HG02642 (cell line): ENCODE data around the gene PLA2G4B.

Experiments
- ATAC-seq: cut with Tn5 transposase; IDR thresholded peaks from one replicate; pipeline ENCODE4 v1.9.1; 2021; ENCODE audit warnings: mild to moderate bottlenecking; ENCODE audit not compliant: unreplicated experiment, poor library complexity

PLA2G4B gene

DNA sequence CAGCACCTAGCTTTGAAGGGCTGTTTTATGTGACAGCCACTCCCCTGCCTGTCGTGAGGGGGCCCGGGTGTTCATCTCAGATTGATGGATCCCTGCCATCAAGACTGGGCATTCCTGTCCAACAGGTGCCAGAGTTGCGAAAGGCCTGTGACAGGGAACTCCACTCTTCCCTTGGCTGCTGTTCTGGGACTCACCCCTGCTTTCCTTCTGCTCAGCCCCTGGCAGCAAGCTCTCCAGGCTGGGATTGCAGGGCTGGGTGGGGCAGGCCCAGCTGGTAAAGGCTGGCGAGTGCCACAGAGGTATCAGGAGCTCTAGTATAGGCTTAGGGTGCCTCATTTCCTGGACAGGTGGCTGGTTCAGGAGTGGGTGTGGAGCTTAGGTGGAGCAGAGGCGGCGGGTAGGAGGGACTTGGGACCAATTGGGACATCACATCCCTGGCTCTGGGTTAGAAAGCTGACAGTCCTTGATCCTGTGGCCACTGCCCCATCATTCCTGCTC, at the start of gene PLA2G4B:
PLA2G4B (plus strand) TSS at position 448 of the 498 bp plus-strand sequence. CDS start 67 bp downstream, outside the sequence.
- ATAC-seq: no peak

- ATAC-seq: no peak
These were observed 49.4 kb upstream of the PLA2G4B start for GRCh38 chr15:41789236-41789635.

DNA sequence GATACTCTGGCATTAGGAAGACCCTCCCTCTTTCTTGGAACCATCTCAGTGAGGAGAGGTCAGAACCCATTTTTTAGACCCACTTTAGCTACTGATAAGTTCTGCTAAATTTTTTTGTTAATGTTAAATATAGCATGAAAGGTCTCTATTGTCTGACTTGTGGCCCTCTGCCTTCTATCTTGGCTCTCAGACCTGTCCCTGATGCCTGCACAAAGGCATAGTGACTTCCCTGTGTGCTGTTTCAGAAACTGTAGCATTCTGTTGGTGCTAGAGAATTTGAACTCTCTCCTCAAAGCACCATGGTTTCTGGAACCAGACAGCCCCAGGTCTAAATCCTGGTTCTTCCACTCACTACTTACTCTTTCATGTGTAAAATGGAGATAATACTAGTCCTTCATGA, 49.0 kb upstream of the PLA2G4B start:
- ATAC-seq: no peak

GRCh38 chr15:41790169-41790568, 48.5 kb upstream of the PLA2G4B start:
- ATAC-seq: no peak

DNA sequence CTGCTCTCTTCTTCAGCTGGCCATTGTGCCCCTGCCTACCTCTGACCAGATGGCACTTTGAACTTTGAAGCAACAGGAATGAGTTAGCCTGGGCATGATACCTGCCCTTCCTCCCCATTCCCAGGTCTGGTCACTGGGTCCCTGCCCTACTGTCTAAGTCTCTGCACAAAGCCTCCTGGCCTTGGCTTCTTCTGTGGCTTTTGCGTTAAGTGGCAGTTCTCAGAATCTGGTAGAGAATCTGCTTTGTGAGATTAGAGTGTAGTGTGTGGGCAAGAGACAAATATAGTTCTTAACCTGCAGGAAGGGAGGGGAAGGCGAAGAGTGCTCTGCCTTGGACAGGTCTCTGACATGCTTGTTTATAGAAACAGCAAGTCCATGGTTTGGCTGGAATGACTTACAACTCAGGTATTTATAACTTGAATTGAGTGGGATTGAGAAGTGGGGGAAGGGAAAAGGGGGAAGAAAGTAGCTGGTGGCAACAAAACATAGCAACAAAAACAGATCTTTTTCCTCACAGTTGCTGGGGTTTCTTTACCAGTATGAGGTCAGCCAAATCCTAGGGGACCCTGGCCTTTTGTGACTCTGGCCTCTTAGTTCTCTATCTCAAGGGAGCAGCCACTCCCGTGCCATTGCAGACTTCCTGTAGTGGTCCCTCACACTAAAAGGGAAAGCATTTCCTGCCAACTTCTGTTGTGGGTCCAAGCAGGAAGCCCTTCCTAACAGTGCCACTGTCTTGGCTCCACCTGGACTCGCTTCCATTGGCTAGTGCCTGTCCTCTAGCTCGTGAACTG, 47.7 kb upstream of the PLA2G4B start:
- no peak for ATAC-seq

DNA sequence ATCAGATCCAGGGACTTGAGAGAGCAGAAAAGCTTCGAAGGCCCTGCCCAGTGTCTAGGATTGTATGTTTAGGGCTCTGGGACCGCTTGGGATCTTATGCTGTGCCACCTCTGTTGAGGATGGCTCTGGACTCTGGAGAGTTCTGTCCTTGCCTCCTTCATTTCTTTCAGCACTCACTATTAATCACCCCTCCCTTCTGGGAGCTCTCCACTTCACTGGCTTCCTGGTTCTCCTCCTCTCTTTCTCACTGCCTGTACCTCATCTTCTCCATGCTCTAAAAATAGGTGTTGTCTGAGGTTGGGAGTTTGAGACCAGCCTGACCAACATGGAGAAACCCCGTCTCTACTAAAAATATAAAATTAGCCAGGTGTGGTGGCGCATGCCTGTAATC, 47.1 kb upstream of the PLA2G4B start:
- ATAC-seq: no peak

DNA sequence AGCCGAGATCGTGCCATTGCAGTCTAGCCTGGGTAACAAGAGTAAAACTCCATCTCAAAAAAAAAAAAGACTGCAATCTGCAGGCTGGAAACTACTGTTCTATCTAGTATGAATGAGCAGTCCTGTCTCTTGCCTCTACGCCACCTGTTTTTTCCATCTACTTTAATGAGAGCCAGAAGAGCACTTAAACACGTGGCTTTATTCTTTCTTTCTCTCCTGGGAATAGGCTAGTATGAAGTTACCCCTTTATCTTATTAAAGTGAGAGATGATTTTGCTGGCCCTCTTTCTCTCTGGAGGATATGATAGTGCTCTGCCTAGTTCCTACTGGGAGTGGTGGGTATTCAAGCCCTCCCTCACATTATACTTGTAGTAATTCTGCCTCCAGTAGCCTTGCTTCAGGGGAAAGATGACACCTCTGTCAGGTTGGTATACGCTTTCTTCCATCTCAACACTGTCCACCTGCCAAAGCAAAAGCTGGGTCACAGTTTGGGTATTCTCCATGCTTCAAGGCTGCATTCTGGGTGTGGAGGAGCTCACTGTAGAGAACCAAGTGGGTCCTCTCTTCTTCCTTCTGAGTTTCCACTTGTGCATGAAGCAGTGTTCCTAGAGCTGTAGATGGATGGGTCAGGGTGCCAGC, 46.5 kb upstream of the PLA2G4B start:
- no peak for ATAC-seq

- ATAC-seq: no peak
These were observed 44.6 kb upstream of the PLA2G4B start for GRCh38 chr15:41794081-41794480.

GRCh38 chr15:41795996-41796856, 42.4 kb upstream of the PLA2G4B start:
- ATAC-seq: no peak

DNA sequence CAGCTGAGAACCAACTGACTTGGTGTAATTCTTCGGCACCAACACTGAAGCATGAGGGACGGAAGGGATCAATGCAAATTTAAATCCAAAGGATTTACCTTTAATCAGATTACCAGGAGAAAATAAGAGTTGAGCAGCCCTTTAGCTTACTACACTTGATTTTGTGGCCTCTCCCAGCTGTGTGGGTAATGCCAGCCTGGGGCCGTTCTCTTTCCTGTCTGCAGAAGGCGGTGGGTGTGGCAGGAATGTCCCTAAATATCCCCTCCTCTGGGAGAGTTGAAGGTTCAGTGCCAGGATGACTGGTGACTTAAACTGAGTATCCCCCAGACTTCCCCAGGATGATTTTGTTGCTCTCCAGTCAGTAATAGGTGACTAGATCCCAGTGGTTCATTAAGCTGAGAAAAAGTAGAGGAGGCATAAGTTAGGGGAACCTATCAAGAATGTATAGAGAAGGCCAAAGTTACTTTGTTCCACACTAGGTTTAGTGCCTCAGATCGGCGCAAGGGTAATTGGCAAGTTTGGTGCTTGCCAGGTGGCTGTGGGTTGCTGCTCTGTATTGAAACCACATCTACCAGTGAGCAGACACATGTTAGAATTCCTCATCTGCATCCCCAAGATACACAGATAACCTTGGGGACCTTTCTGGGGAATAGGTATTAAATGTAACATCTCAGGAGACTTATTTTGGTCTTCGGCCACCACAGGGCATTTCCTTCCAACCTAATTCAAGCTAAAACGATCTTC, 41.3 kb upstream of the PLA2G4B start:
- no peak for ATAC-seq

- ATAC-seq: no peak
These were observed 39.8 kb upstream of the PLA2G4B start for GRCh38 chr15:41798607-41799487.

DNA sequence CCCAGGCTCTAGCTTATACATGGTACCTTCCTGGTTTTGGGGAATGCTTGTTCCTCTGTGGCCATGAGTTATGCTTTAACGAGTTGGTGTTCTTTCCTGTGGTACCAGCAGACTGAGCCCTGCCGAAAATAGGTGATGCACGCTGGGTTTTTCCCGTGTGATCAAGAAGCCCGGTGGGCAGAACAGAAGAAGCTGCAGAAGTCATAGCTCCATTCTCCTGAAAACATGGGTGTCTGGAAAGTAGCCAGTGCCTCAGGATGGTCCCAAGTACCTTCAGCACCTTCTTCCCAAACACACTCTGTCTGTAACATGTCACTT, 39.2 kb upstream of the PLA2G4B start:
- no peak for ATAC-seq

DNA sequence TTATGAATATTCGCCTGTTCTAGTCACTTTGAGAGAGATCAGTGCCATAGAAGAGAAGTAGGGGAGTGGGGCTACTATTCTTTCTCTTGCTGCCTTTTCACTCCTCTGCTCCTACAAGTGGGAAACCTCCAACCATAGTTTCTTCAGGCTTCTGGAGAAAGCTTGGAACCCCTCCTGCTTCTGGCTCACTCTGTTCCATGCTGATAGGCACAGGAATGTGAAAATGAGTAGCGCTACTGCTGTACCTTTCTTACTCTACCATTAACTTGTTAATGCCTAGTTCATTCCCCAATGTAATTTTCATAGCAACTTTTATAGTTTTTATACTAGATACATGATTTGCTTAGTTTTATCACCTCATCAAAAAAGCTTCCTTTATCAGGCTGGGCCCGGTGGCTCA, 37.5 kb upstream of the PLA2G4B start:
- ATAC-seq: no peak

DNA sequence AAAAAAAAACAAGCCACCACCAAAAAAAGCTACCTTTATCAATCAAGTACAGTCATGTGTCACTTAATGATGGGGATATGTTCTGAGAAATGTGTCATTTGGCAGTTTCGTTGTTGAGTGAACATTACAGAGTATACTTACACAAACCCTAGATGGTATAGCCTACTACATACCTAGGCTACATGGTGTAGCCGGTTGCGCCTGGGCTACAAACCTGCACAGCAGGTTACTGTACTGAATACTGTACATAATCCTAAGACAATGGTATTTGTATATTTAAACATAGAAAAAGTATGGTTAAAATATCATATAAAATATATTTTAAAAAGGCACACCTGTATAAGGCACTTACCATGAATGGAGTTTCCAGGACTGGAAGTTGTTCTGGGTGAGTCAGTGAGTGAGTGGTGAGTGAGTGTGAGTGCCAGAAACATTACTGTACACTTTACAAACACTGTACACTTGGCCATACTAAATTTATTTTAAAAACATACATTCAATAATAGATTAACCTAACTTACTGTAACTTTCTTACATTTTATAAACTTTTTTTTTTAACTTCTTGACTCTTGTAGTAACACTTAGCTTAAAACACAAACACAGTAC, 36.7 kb upstream of the PLA2G4B start:
- ATAC-seq: no peak

- ATAC-seq: no peak
These were observed 34.3 kb upstream of the PLA2G4B start for GRCh38 chr15:41804361-41804760.

- ATAC-seq: no peak
These were observed 33.6 kb upstream of the PLA2G4B start for GRCh38 chr15:41804916-41805666.

- no peak for ATAC-seq
These were observed 32.9 kb upstream of the PLA2G4B start for GRCh38 chr15:41805711-41806110.
